NB4 (cell line): ENCODE results near the gene DHRS3.
"Not testable (repeated sequence)": the region's sequence is repeated elsewhere in the genome, so short reads cannot be mapped to it uniquely, and the experiment has no call there.

Source experiments
- DNase-seq: peaks from one replicate; pipeline ENCODE4 v3.0.0; 2010; ENCODE audit warnings: low read depth
- H3K4me3 ChIP-seq: one replicate; pipeline ENCODE4 v1.5.1; 2011; ENCODE audit warnings: mild to moderate bottlenecking, low read depth, low read length, moderate library complexity
- MYC ChIP-seq: IDR thresholded peaks from 2 replicates; pipeline ENCODE4 v1.6.1; 2011; ENCODE audit warnings: low read depth, low read length
- POLR2A ChIP-seq: IDR thresholded peaks from 2 replicates; pipeline ENCODE4 v1.6.1; 2011; ENCODE audit warnings: mild to moderate bottlenecking; ENCODE audit not compliant: insufficient read length; ENCODE audit errors: extremely low read depth
- TF ChIP-seq, protein P1 (sequence below): IDR thresholded peaks from one replicate; pipeline ENCODE4 v1.5.1; 2012; ENCODE audit warnings: low read depth, low read length
- TF ChIP-seq, protein P2 (sequence below): IDR thresholded peaks from 2 replicates; pipeline ENCODE4 v1.6.1; 2011; ENCODE audit warnings: low read depth, low read length

Gene DHRS3

DNA sequence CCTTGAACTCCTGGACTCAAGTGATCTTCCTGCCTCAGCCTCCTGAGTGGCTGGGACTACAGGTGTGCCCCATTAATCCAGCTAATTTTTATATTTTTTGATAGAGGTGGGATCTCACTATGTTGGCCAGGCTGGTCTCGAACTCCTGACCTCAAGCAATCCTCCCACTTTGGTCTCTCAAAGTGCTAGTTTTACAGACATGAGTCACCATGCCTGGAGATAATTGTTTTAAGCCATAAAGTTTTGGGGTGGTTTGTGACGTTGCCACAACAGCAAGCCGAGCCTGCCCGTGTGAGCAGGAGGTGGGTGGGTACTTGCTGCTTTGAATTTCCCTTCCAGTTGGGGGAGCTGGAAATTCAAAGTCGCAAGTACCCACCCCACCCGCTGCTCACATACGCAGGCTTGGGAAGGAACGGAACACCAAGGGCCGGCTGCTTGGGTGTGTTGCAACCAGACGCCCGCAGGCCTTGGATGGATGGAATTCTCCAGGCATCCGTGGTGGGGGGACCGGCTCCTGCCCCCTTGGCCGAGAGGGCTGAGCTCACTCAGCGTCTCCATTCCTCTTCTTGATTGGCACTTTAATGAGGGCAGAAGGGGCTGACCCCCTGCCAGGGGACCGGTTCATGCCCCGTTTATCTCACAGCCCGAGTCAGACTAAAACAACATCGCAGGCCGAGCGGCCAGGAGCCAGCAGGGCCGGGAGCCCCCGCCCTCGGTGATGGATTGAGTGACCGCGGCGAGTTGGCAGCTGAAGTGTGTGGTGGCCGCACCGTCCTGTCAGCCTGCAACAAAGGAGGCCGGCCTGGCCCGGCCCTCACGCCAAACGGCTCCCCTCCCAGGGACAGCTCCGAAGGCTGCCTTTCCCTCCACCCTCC is 78.1 kb downstream of the DHRS3 start:
- DNase-seq, result peak; percentile 49
- H3K4me3 ChIP-seq, result no peak overlapping the region
- TF ChIP-seq MYC (no peak), POLR2A (no peak)
- TF ChIP-seq, protein P1, sequence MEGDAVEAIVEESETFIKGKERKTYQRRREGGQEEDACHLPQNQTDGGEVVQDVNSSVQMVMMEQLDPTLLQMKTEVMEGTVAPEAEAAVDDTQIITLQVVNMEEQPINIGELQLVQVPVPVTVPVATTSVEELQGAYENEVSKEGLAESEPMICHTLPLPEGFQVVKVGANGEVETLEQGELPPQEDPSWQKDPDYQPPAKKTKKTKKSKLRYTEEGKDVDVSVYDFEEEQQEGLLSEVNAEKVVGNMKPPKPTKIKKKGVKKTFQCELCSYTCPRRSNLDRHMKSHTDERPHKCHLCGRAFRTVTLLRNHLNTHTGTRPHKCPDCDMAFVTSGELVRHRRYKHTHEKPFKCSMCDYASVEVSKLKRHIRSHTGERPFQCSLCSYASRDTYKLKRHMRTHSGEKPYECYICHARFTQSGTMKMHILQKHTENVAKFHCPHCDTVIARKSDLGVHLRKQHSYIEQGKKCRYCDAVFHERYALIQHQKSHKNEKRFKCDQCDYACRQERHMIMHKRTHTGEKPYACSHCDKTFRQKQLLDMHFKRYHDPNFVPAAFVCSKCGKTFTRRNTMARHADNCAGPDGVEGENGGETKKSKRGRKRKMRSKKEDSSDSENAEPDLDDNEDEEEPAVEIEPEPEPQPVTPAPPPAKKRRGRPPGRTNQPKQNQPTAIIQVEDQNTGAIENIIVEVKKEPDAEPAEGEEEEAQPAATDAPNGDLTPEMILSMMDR, result no peak
- TF ChIP-seq, protein P2, sequence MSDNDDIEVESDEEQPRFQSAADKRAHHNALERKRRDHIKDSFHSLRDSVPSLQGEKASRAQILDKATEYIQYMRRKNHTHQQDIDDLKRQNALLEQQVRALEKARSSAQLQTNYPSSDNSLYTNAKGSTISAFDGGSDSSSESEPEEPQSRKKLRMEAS, result no peak

DNA sequence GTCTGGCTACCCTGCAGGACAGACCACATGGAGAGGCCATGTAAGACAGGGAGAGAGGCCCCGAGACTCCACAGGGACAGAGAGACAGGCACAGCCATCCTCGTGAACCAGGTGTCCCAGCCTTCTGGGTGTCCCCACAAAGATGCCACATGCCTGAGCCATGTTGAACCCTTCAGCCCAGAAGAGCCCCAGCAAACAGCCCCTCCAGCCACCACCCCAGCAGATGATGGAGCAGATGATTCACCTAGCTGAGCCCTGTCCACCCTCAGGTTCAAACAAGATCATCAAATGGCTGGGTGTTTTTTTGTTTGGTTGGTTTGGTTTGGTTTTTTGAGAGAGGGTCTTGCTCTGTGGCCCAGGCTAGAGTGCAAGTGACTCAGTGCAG is 78.7 kb downstream of the DHRS3 start:
- DNase-seq, result no peak
- TF ChIP-seq, protein P1, result no peak
- TF ChIP-seq MYC (no peak), POLR2A (no peak)
- TF ChIP-seq, protein P2, result no peak
- H3K4me3 ChIP-seq, result no peak overlapping the region

DNA sequence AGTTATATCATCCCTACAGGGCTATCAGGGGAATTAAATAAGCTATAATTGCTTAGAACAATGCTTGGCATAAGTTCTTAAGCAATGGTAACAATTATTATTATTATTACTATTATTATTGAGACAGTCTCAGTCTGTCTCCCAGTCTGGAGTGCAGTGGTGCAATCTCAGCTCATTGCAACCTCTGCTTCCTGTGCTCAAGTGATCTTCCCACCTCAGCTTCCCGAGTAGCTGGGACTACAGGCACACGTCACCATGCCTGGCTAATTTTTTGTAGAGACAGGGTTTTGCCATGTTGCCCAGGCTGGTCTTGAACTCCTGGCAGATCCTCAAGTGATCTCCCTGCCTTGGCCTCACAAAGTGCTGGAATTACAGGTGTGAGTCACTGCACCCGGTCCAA is 79.5 kb downstream of the DHRS3 start:
- H3K4me3 ChIP-seq, DNase-seq: not testable (repeated sequence)

DNA sequence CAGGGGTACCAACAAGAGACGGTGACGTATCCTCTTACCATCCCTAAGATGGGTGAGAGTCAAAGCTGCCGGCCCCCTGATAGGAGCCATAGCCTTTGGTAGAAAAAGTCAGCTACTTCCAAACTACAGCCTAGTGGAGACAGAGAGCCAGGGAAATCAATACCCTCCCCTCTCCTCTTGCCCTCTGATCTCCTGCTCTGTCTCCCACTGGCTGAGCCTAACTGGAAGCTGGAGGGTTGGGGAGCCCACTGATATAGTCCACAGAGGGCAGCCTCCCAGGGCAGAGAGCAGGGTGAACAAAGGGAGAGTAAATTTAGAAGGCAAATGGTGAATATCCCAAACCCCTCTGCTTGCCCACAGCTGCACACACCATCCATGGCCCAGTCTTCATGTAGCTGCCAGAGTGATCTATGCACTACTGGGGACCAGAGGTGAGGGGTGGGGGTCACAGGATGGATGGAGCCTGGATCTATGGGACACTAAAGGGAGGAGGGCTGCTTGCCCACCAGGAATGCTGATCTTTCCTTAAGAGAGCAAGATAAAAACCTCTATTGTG is 80.0 kb downstream of the DHRS3 start:
- TF ChIP-seq, protein P2, result no peak
- no peak for TF ChIP-seq POLR2A
- TF ChIP-seq, protein P1, result no peak
- TF ChIP-seq MYC, result no peak
- no peak for DNase-seq
- no peak overlapping the region for H3K4me3 ChIP-seq

DNA sequence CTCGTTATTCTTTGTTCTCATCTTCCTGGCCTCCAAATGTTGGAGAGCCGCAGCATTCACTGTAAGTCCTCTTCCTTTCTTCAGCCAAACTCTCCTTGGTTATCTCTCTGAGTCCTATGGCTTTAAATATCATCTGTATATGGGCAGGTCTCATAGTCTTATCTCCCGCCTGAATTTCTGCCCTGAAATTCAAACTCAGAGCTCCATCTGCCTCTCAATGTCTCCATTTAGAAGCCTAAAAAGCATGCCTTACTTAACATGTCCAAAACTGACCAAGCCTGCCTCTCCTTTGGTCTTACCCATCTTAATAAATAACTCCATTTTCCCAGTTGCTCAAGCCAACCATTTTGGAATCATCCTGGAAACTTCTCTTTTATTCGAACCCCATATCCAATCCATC is 80.7 kb downstream of the DHRS3 start:
- TF ChIP-seq MYC (no peak), POLR2A (no peak)
- TF ChIP-seq, protein P2, result no peak
- TF ChIP-seq, protein P1, result no peak
- no peak for DNase-seq
- no peak overlapping the region for H3K4me3 ChIP-seq

DNA sequence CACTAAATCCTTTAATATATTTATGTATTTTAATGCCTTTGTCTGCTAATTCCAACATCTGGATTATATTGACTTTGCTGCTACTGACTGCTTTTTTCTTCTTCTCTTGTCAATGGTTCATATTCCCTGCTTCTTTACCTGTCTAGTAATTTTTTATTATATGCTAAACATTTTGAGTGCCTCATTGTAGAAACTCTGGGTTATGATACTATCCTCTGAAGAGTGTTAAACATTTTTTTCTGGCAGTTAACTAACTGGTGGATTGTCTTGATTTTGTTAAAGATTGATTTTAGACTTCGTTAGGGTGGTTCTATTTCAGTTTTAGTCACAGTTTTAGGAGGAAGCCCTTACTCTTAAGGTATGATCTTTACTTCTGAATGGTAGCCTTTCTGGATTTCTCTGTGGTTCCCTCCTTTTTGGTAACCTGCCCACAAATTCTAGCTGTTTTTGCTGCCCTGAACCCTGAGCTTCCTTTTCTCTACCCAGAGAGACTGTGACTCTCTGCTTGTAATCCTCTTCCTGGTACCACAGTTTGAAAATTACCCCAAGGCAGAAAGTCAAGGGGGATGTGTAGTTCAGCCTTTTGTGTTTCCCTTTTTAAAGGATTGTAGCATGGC is 81.9 kb downstream of the DHRS3 start:
- TF ChIP-seq, protein P2, result no peak
- TF ChIP-seq, protein P1, result no peak
- no peak for TF ChIP-seq POLR2A
- H3K4me3 ChIP-seq, result no peak overlapping the region
- no peak for DNase-seq
